ENCODE data around the gene TXNRD3.

The TXNRD3 gene

DNA sequence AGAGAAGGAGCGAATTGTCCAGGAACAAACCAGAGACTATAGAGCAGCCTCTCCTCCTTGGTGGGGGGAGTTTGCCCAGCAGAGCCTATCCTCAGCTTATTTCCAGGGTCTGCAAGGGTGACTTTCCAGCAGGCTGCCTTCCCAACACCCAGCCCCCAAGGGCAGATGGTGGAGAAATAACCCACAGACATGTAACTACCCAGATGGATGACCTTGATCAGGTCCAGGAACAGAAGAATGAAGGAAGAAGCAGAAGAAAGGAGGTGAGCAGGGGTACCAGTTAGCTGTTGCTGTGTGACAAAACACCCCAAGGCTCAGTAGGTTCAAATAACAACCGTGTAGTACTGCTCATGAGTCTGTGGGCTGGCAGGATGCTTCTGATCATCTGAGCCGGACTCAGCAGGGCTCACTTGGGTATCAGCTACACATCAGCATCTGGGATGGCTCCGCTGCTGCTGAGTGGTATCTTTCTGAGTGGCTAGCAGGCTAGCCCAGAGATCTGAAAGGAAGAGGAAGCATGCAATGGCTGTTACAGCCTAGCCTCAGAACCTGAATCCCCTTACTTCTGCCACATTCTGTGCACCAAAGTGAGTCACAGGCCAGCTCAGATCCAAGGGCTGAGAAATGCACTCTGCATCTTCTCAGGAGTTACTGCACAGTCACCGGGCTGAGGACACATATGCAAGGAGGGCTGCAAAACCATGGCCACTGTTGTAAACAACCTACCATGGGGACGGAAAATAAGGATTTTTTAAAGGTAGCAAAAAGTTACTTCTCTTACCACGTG, 22.2 kb upstream of the TXNRD3 start:
- Histone ChIP-seq H3K4me3 (no peak overlapping the region), H3K27ac (no peak overlapping the region)

DNA sequence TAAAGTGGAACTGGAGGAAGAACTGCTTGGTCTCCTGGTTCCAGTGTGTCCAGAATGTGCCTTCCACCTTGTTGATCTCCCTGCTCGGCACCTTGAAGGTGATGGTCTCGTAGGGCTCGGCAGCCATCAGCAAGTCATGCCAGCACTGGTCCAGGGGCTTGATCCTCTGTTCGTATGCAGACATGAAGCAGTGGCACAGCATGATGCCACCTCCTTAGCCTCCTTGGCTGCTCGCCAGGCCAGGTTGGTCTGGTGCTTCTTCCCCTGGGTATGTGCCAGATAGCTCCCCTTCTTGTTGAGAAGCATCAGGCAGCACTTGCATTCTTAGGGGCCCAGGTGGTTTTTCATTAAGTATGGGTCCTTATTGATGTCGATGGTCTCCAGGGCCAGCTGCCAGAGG, 17.8 kb upstream of the TXNRD3 start:
- H3K4me3 ChIP-seq: no peak overlapping the region

DNA sequence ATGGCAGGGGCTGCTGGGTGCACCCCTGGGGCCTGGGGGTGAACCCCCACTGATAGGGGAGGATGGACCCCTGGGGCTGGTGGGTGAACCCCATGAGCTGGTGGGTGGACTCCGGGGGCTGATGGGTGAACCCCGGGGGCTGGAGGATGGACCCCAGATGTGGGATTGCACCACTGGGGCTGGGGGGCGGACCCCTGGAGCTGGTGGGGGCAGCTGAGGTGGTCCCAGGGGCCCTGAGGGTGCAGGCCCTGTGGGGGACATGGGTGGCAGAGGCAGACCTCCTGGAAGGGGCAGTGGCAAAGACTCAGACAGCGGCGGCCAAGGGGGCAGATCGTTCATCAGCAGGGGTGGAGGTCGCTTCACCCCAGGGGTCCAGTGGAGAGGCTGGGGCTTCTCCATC, 17.4 kb upstream of the TXNRD3 start:
- H3K27ac ChIP-seq: no peak overlapping the region
- no peak overlapping the region for H3K4me3 ChIP-seq

More for the DNA sequence above, 17.8 kb upstream of the TXNRD3 start:
- no peak overlapping the region for H3K27ac ChIP-seq

DNA sequence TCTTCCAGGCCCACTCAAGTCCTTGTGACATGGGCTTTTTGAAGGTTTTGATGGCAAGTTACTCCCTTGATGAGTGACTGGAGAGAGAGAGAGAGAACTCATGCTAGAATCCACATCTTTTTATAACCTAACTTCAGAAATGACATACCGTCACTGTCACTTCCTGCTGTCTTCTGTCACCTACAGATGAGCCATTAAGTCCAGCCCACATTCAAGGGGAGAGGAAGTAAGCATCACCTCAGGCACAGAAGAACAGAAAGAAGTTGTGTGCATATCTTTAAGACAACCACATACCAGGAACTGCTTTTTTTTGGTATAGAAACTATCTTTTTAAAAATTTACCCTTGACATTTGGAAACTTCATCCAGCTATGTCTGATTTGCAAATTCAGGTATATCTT, 16.6 kb upstream of the TXNRD3 start:
- no peak overlapping the region for H3K4me3 ChIP-seq
- H3K27ac ChIP-seq: no peak overlapping the region

DNA sequence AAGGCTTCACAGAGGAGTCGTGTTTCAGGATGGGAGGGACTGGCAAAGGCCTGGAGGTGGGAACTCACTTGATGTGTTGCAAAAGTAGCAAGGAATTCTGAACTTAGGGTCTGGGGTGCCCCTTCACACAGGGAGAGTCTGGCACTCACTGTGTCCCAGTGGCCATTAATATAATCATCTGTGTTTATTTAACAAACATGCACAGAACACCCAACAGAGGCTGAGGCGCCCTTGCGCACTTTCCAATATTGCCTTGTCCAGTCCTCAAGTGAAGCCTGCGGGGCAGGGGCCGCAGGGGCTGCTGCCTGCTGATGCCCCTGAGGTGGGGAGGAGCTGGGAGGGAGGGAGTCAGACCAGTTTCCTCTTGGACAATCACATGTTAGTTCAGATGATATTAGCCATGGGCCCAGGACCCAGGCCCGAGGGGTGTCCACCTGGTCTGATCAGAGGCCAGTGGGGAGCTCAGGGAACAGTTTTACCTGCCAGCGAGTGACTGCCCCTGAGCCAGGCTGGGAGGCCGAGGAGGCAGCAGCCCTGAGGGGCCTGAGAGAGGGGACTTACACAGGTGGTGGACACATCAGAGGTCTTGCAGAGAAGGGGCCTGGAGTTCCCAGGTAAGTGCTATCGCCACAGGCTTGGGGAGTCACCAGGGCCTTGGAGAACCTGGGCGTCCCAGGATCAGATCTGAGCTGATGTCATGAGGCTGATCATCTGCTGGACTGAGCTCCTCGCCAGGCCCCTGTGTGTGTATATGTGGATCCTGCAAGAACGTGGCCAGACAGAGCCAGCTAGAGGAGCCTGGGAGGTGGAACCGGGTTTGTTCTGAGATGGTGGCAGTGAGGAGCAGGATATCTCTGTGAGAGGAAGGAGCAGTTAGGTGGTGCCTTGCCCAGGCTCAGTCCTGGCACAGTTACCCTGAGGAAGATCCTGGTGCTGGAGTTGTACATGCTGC, 13.8 kb upstream of the TXNRD3 start:
- Histone ChIP-seq H3K4me3 (no peak overlapping the region), H3K27ac (no peak overlapping the region)

DNA sequence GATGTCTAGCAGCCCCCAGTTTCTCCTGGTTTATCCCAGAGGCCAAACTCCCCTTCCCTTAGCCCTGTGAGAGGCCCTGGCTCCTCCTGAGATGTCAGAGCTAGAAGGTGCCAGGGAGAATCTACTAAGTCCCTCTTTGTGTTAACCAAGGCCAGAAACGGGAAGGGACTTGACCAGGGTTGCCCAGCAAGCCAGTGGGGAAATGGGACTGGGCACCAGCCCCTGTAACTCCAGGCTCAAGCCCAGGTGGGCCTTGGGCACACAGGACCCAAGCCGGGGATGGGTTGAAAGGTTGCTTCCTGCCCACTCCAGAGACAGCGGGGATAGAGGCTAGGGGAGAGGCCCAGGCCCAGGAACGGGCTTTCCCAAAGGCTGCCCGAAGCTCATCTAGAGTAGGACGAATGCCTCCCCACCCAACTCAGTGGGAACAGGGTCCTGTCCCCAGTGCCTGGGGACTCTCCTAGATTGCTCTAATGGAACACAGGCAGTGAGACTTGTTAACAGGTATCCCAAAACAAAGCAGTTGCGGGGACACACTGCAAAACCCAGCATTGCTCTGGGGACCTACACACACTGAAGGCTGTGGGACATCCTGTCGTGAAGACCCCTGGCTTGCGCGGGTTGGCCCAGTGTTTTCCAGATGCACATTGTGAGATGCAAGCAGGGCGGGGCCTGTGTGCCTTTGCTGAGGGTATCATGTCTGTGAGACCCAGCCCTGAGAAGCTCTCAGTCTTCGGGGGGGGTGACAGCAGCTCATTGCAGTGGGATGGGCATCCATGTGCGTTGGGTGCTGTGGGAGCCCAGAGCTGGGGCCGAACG, 12.9 kb upstream of the TXNRD3 start:
- no peak overlapping the region for H3K4me3 ChIP-seq
- no peak overlapping the region for H3K27ac ChIP-seq

DNA sequence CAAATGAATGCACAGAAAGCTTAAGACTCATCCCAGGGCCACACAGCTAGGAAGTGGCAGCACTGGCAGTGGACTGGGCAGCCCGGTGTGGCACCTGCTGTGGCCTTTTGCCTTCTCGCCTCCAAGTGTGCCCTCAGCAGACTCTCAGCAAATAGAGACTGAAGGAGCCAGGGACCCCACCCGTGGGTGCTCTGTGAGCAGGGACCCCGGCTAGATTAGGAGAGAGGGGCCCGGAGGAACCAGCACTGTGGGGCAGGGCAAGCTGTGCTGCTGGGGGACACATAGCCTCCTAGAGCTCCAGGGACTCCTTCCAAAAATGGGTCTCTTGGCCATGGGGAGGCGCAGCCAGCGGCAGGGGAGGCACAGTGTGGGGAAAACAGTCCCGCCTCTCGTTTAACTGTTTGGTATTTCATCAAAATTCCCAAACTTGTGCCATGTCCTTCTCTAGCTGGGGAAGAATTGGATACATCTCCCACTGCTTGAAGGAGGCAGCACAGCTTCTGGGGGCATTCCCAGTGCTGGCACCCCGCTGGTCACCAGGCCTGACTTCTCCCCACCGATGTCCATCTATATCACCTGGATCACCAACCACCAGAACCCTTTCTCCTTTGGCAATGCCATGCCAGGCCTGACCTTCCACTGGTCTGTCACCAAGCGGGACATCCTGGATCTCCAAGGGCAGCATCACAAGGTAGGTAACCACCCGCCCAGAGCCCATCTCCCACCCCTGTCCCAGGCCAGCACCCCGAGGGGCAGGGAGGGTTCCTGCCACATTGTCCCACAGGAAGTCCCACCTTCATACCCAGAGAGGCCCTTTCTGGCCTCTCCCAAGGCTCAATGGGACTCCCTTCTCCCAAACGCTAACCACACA, 12.0 kb upstream of the TXNRD3 start:
- no peak overlapping the region for H3K27ac ChIP-seq
- H3K4me3 ChIP-seq: no peak overlapping the region

DNA sequence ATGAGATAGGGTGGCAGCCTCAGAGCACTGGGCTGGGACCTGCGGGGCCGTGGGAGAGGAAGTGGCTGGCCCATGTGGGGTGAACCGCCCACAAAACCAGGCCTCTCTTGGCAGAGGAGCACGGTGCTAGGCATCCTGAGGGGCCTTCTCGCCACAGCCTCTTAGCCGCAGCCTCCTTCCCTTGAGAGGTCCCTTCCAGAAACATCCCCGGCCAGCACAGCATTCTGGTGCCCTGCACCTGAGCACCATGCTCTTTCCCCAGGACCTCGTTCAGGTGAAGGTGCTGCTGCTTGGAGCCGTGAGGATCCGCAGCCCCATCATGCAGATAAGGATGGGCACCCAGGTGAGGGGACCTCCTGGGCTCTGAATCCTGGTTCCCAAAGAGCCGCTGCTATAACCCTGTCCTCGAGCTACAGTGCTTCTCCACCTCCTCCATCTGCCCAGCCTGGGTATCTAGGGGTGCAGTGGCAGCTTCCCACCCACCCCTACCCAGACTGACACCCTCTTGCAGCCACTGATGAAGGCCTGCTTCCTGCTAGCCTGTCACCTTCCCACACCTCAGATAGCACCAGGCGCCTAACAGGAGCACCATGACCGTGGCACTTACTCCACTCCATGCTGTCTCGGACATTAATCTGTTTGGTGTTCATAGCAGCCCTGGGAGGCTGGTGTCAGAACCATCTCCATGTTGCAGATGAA, 11.2 kb upstream of the TXNRD3 start:
- Histone ChIP-seq H3K27ac (no peak overlapping the region), H3K4me3 (no peak overlapping the region)

DNA sequence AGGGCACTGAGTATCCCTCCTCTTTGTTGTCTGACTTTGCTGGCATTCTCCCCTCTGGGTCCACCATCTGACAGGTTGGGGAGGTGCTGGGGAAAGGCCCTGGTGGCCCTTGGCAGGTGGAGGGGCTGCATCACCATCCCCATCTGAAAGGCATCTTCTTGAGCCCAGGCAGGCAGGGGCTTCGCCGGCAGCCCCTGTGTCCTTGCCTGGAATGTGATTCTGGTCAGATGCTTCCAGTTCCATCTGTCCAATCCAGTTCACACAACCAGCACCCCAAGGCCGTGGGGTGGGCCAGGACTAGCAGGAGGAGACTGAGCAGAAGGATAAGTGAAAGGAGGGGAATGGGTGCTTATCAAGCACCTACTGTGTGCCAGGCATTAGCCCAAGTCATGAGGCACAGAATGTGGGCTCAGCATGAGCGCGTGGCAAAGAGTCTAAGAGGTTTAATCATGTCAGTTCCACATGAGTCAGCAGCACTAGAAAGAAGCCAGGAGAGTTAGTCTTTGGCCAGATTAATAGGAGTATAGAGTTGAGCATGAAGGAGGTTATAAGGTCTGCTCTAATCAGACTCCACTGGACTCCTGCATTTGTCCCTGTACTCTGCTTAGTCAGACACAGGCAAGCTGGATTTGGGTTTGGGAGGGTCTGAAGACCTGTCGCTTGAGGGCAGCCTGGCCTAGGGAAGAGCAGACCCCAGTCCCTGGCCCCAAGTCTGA, 10.5 kb upstream of the TXNRD3 start:
- Histone ChIP-seq H3K27ac (no peak overlapping the region), H3K4me3 (no peak overlapping the region)

DNA sequence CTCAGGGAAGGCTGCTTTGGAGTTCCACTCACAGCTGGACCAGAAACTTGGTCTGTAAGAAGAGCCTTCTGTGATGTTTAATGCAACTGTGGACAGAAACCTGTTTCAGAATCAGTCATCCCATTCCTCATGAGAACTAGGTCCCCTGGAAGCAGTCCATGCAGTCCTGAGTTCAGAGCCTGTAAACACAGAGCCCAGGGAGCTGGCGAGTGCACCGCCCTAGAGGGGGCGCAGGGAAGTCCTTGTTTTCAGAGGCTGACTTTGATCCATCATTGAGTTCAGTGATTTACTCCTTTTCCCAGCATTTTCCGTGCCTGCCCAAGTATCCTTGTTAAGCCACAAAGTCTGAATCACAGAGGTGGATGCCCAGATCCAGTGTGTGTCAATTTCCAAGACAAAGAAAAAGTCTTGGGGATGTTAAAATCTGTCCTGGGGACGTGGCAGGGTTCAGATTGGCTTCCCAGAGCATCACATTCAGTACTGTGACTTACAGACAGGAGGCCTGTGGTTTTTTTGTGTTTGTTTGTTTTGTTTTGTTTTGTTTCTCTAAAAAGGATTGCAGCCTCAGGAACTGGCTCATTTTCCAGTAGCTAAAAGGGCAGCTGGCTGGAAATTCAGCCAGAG, 9.8 kb upstream of the TXNRD3 start:
- no peak overlapping the region for H3K4me3 ChIP-seq
- H3K27ac ChIP-seq: no peak overlapping the region

DNA sequence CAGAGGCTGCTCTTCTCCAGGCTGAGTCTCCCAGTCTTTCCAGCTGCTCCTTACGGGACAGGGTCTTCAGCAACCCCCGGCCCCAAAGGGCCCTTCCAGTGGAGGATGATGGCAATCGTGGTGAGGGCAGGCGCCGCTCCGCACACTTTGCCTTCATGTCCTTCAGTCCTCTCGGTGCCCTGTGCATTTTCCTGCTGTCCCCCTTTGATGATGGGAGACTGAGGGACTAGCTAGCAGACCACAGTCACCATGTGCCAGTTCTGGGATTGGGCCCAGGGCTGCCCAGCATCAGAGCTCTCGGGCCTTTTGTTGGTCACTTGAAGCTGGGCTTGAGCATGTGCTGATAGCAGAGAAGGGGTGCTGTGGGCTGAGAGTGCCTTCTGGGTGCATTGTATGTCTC, 8.8 kb upstream of the TXNRD3 start:
- Histone ChIP-seq H3K4me3 (no peak overlapping the region), H3K27ac (no peak overlapping the region)

DNA sequence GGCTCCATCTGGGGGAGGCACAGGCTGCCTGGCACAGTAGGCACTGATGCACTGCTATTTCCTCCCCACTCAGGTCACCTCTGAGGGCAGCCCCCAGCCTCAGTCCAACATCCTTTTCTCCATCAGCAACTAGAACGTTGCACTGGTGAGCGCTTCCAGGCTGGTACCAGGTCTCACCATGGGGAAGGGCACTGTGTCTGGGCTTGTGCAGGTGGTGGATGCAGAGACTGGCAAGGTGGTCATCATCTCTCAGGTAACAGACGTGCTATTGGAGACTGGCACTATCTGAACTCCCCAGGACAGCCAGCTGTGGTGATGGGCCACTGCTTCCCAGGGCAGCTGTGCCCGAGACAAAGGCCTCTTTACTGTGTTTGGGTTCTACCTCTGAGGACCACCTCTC, 8.3 kb upstream of the TXNRD3 start:
- H3K4me3 ChIP-seq: no peak overlapping the region
- H3K27ac ChIP-seq: no peak overlapping the region

DNA sequence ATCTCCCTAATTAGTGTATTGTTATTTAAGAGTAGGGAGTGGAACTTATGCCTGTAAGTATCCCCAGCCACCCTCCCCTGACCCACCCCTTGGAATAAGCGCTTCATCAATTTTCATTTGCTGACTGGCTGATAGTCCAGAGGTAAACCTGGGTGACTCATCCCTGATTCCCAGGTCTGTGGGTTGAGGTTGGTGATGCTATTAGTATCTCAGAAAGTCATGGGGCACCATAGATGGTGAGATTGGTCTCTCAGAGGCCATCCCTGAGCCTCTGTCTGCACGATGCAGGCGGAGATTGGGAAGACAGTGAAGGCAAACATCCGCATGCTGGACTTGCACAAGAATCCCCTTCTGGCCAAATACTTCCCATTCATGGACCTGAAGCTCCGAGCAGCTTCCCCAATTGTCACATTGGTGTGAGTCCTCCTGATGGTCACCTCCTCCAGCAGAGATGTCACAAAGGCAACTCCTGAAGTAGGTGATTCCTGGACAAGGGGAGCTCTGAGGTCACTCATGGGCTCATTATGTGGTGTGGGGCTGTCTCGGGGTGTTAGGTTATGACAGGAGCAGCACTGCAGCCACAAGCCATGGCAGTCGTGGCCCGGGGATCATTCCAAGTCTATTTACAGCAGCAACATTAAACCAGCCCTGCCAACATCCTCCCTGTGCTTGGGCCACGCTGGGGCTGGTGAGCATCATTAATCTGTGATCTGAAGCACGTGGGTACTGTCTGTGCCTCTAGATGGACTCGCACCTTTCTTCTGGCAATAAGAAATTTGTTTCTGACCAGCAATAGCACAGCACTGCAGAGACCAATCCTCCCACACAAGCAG, 6.8 kb upstream of the TXNRD3 start:
- H3K27ac ChIP-seq: no peak overlapping the region
- no peak overlapping the region for H3K4me3 ChIP-seq

DNA sequence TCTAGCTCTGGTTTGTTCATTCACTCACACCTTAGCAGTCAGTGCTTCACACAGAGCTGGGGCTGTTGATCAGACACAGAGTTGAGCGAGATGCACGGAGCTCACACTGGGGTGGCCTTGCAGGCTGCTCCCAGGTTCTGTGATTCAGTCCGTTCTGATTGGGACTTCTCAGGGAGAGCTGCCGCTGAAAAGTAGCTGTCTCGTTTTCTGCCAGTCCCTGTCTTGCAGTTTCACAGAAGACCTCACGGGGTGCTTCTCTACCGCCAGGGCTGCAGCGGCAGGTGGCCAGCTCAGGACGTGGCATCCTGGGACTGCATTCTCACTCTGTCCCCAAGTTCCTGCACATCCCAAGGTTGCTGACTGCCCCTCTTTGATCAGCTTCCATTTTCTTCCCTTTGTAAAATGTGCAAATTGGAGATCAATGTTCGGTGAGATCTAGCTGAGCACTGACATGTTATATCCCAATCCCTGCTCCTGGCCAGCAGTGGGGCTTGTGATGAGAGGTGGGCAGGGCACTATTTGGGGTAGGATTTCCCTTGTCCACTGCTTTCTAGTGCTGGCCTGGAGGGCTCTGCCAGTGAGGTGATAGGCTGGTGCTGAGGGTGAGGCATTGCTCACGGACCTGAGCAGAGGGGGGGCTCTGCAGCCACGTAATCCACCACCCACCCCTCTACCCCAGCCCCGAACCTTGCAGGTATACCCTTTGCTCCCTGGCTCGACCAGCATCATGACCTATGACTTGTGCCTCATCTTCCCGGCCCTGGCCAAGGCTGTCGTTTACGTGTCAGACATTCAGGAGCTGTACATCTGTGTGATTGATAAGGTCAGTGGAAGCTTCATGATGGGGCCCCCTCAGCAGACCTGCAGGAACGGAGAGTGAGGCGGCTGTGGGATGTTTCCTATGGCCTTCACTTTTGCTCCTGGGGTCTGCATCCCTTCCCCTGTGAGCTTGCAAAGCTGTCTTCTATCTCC, 5.3 kb upstream of the TXNRD3 start:
- H3K27ac ChIP-seq: no peak overlapping the region
- H3K4me3 ChIP-seq: no peak overlapping the region

DNA sequence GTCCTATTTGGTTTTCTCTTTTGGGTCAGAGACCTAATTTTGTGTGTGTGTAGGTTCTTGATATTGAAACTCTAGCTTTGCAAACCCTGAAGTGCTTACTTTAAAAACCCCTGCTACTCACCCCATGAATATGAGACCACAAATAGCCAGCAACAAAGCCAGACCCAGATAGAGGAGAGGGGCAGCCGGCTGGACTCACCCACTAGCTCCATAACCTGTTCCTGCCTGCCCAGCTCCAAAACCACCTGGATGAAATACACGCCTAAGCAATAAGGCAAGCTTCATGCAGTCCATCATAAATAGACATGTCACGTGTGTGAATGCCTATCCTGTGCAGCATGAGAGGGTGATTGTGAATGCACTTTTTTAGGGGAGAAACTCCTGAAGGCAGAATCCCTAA, 3.7 kb upstream of the TXNRD3 start:
- no peak overlapping the region for H3K27ac ChIP-seq

DNA sequence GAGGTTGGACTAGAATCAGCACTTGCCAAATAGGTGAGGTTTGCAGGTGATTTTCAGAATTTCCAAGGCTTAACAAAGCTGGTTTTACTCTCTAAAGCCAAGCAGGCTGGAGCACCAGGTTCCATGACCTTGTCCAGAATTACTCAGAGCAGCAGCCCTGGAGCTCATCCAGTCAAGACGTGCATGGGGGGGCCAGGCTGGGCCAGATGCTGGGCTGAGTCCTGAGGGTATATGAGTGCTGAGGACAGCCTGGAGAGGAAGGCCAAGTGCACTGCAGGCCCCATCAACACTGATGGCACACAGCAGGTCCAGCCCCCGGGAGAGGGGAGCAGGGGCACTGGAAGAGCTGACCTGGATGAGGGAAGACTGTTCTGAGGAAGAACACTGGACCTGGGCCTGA, 3.0 kb upstream of the TXNRD3 start:
- Histone ChIP-seq H3K27ac (no peak overlapping the region), H3K4me3 (no peak overlapping the region)

More for the DNA sequence above, 3.7 kb upstream of the TXNRD3 start:
- H3K4me3 ChIP-seq: no peak overlapping the region
